ENCODE measurements around the gene GPBP1L1. TPM values are rescaled to one million over a fixed set of nuclear protein-coding genes. Genes with fewer than 3 reads are reported as not detected.
"Not testable (repeated sequence)": the region's sequence is repeated elsewhere in the genome, so short reads cannot be mapped to it uniquely, and the experiment has no call there.

The GPBP1L1 gene
- total and polyA plus RNA-seq, 2 donors (not counting 1 experiment from before 2014, with no cell fraction given), result 77.2 to 104 TPM

DNA sequence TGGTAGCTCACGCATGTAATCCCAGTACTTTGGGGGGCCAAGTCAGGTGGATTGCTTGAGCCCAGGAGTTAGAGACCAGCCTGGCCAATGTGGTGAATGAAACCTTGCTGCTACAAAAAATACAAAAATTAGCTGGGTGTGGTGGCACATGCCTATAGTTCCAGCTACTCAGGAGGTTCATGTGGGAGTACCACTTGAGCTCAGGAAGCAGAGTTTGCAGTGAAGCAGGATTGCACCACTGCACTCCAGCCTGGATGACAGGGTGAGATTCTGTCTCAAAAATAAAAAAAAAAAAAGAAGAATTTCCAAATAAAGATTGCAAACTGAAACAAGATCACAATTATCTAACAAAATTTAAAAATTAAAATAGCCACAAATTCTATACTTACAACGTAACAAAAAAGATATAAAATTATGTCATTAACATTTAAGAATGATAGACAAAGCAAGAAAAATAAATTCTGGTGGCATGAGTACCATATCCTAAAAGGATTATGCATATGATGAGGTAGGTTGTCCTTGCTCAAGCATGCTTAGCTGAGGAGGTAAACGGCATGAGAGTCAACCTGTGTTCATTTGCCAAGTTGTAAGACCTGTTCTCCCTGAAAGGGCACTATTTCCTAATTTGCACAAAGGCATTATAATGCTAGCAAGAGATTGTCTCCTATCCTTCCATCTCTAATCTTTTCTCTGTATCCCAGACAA is 43.9 kb upstream of the GPBP1L1 start:
- Histone ChIP-seq H3K27ac (ENCODE audit: insufficient read depth, low read length) (no peak overlapping the region), H3K79me2 (ENCODE audit: control insufficient read depth, insufficient read depth, low read length) (no peaks in the 10 kb centered on the region), H3K4me2 (ENCODE audit: extremely low read depth, insufficient read depth, low read length) (no peak overlapping the region), H2AFZ (ENCODE audit: low read length) (no peak overlapping the region), H3K27me3 (ENCODE audit: control insufficient read depth, insufficient read depth, low read length) (no peaks in the 10 kb centered on the region), H4K20me1 (ENCODE audit: control insufficient read depth, extremely low read depth, insufficient read depth, low read length) (no peaks in the 10 kb centered on the region), H3K9me3 (ENCODE audit: control insufficient read depth, insufficient read depth, low read depth, low read length) (no peaks in the 10 kb centered on the region), H3K9ac (ENCODE audit: insufficient read depth, low read length) (no peak overlapping the region), H3K4me1 (ENCODE audit: control insufficient read depth, extremely low read depth, insufficient read depth, low read length) (no peaks in the 10 kb centered on the region), H3K4me3 (replicated peaks in 1 of 4; ENCODE audit: control extremely low read depth in 1 of 4, insufficient read depth in 1 of 4, low read depth in 3 of 4, low read length in 4 of 4) (no peak overlapping the region), H3K36me3 (ENCODE audit: control insufficient read depth, insufficient read depth, low read length) (no peaks in the 10 kb centered on the region)
- no peak for DNase-seq (ENCODE audit: low read depth in 2 of 2)
- no peak for TF ChIP-seq EZH2 (IDR thresholded peaks at IDR 0.05; ENCODE audit: low read length, missing control alignments)
- TF ChIP-seq, protein P1, sequence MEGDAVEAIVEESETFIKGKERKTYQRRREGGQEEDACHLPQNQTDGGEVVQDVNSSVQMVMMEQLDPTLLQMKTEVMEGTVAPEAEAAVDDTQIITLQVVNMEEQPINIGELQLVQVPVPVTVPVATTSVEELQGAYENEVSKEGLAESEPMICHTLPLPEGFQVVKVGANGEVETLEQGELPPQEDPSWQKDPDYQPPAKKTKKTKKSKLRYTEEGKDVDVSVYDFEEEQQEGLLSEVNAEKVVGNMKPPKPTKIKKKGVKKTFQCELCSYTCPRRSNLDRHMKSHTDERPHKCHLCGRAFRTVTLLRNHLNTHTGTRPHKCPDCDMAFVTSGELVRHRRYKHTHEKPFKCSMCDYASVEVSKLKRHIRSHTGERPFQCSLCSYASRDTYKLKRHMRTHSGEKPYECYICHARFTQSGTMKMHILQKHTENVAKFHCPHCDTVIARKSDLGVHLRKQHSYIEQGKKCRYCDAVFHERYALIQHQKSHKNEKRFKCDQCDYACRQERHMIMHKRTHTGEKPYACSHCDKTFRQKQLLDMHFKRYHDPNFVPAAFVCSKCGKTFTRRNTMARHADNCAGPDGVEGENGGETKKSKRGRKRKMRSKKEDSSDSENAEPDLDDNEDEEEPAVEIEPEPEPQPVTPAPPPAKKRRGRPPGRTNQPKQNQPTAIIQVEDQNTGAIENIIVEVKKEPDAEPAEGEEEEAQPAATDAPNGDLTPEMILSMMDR (conservative IDR thresholded peaks at IDR 0.05 in 1 of 2, IDR thresholded peaks at IDR 0.05 in 1 of 2; ENCODE audit: low read depth in 1 of 2, low read length in 2 of 2), result no peak

DNA sequence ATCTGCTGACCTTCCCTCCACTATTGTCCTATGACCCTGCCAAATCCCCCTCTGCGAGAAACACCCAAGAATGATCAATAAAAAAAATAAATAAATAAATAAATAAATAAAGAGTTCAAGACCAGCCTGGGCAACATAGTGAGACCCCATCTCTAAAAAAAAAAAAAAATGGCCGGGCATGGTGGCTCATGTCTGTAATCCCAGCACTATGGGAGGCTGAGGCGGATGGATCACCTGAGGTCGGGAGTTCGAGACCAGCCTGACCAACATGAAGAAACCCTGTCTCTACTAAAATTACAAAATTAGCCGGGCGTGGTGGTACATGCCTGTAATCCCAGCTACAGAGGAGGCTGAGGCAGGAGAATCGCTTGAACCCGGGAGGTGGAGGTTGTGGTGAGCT is 39.7 kb upstream of the GPBP1L1 start:
- H3K36me3 ChIP-seq (ENCODE audit: control insufficient read depth, insufficient read depth, low read length); H3K4me1 ChIP-seq (ENCODE audit: control insufficient read depth, extremely low read depth, insufficient read depth, low read length); H3K9ac ChIP-seq (ENCODE audit: insufficient read depth, low read length); H4K20me1 ChIP-seq (ENCODE audit: control insufficient read depth, extremely low read depth, insufficient read depth, low read length); H2AFZ ChIP-seq (ENCODE audit: low read length); DNase-seq (ENCODE audit: low read depth in 2 of 2); H3K9me3 ChIP-seq (ENCODE audit: control insufficient read depth, insufficient read depth, low read depth, low read length); H3K4me2 ChIP-seq (ENCODE audit: extremely low read depth, insufficient read depth, low read length); H3K79me2 ChIP-seq (ENCODE audit: control insufficient read depth, insufficient read depth, low read length); H3K27me3 ChIP-seq (ENCODE audit: control insufficient read depth, insufficient read depth, low read length); H3K4me3 ChIP-seq (replicated peaks in 1 of 4; ENCODE audit: control extremely low read depth in 1 of 4, insufficient read depth in 1 of 4, low read depth in 3 of 4, low read length in 4 of 4); H3K27ac ChIP-seq (ENCODE audit: insufficient read depth, low read length): not testable (repeated sequence)

DNA sequence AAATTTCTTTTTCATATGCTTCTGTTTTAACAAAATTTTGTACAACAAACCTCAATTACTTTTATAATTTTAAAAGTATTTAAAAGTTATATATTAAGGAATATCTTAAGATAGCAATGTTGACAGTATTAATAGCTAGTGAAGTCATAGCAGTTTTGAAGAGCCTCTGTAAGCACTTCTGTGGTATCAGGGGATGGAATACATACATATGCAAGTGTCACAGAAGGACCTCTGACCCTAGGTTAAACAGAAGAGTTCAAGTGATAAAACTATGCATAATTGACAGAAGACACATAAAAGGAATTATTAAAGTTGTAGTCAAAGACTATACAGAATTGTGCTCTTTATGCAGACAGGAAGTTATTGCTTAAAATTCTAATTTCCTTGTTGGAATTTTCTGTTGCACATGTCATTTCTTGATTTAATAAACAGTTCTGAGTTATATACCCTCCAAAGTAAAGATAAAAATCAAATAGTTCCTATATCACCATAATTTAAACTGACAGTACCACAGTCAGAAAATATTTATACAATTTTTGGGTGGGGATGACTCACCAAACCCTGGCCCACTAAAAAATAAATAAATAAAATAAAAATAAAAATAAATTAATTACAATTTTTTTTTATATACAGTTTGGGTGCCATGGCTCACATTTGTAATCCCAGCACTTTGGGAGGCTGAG is 37.1 kb upstream of the GPBP1L1 start:
- TF ChIP-seq, protein P1 (conservative IDR thresholded peaks at IDR 0.05 in 1 of 2, IDR thresholded peaks at IDR 0.05 in 1 of 2; ENCODE audit: low read depth in 1 of 2, low read length in 2 of 2), result no peak
- TF ChIP-seq EZH2 (IDR thresholded peaks at IDR 0.05; ENCODE audit: low read length, missing control alignments), result no peak
- no peak overlapping the region for H3K9ac ChIP-seq (ENCODE audit: insufficient read depth, low read length)
- H2AFZ ChIP-seq (ENCODE audit: low read length), result no peak overlapping the region
- H3K4me3 ChIP-seq (replicated peaks in 1 of 4; ENCODE audit: control extremely low read depth in 1 of 4, insufficient read depth in 1 of 4, low read depth in 3 of 4, low read length in 4 of 4), result no peak overlapping the region
- no peak overlapping the region for H3K27ac ChIP-seq (ENCODE audit: insufficient read depth, low read length)
- no peak overlapping the region for H3K4me2 ChIP-seq (ENCODE audit: extremely low read depth, insufficient read depth, low read length)
- DNase-seq (ENCODE audit: low read depth in 2 of 2), result no peak
- H3K27me3 ChIP-seq (ENCODE audit: control insufficient read depth, insufficient read depth, low read length), result no peaks in the 10 kb centered on the region
- H3K79me2 ChIP-seq (ENCODE audit: control insufficient read depth, insufficient read depth, low read length), result no peaks in the 10 kb centered on the region
- no peaks in the 10 kb centered on the region for H4K20me1 ChIP-seq (ENCODE audit: control insufficient read depth, extremely low read depth, insufficient read depth, low read length)
- H3K9me3 ChIP-seq (ENCODE audit: control insufficient read depth, insufficient read depth, low read depth, low read length), result no peaks in the 10 kb centered on the region
- H3K4me1 ChIP-seq (ENCODE audit: control insufficient read depth, extremely low read depth, insufficient read depth, low read length), result peaks cover 3% of the 10 kb centered on the region
- no peaks in the 10 kb centered on the region for H3K36me3 ChIP-seq (ENCODE audit: control insufficient read depth, insufficient read depth, low read length)

Measured in fibroblast of lung (primary cell).